HUDEP-2 (cell line): Measurements from ENCODE around the gene SLC66A1.
A peak's percentile ranks its signal among the peaks of the same experiment; 100 is the strongest.
"Not testable (repeated sequence)": the region's sequence is repeated elsewhere in the genome, so short reads cannot be mapped to it uniquely, and the experiment has no call there.

Experiments
- DNase-seq, 76 experiments: peaks; one replicate each; lab custom pipeline; 2025; ENCODE audit not compliant: unreplicated experiment in 76 of 76; lab: John Stamatoyannopoulos, UW

Gene SLC66A1

DNA sequence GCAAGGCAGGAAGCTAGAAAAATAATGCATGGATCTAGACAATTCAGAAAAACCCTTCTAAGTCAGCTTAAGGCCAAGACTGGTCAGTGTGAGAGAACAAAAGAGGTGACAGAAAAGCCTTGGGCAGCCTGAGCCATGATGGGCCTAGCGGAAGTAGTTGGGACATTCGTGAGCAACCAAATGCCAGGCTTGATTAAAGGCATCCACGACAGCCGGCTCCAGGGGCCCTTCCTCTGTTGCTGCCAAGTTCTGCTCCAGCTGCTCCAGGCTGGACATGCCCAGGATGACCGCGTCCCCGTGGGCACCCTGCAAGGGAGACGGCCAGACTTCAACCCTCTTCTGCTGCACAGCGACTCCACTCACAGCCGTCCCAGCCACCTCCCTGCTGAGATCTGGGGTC lies 8.0 kb upstream of the SLC66A1 start:
- not testable (repeated sequence) for DNase-seq

DNA sequence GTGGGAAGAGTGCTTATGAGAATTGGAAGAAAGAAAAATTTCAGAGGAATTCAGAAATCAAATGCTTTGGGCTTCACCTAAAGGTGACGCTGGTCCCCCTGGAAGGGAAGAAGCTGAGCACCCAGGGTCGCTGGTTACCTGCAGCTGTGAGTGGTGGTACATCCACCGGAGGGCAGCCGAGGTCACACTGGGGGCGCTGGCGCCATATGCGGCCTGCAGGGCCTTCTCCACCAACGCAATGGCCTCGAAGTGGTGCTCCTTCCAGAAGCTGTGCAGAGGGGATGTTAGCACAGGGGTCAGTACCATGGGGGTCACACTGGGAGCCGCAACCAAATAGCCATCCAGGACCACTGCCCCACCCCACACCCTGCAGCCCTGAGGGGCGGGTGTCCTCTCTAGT lies 6.2 kb upstream of the SLC66A1 start:
- no peak for DNase-seq

DNA sequence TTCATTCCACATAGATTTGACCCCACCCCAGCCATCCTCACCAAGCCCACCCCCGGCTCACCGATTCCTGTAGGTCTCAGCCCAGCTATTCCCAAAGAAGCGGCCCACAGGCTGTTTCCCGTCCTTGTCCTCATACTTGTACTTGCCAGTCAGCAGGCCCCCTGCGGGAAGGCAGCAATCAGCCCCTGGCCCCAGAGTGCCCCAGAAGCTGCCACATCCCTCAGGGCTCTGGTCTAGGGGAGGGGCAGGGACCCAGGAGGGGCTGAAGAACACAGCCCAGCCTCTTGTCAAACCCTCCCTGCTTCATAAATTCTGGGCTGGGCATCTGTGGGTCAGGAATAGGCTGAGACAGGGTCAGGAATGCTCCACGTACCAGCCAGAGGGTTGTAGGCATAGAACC lies 5.2 kb upstream of the SLC66A1 start:
- no peak for DNase-seq

DNA sequence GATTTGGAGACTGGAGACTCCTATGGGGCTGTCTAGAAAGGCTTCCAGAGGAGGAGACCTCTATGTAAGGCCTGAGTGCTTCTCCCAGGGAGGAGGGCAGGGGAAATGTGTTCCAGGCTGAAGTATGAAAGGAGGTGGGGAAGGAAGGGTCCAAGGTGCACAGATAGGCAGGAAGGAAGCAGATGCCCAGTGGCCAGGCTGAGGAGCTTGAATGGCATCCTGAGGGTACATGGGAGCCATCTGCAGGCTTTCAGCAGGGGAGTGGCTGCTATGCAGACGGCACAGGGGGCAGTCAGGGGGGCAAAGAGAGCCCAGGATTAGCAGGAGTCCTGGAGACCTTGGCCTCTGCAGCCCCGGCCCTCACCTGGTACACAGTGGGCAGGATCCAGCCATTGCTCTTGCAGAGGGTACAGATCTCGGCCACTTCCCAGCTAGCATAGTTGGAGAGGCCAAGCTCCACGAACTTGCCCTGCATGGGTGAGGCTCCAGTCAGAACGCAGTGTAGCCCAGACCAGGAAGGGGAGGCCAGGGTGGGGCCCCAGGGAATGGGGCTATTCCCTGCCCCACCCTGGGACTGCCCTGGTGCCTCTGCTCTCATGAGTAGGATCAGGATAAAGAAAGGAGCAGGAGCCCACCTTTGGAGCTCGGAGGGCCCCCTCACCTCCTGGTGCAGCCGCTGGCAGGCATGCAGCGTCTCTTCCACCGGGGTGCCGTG lies 4.2 kb upstream of the SLC66A1 start:
- DNase-seq, result no peak

DNA sequence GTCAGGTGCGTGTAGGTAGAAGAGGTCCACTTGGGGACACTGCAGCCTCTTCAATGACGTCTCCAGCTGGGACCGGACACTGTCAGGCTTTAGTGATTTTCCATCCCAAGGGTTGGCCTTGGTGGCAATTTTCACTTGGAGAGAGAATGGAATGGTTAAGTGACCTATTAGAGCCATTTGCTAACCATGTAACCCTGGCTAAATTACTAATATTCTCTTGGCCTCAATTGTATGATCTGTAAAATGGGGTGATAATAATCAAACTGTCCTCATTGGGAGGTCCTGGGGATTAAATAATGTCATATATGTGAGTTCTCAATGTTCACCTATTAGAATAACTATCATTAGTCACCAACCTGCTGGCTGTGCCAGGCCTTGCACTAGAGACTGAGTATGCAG lies 3.6 kb upstream of the SLC66A1 start:
- DNase-seq, result no peak

DNA sequence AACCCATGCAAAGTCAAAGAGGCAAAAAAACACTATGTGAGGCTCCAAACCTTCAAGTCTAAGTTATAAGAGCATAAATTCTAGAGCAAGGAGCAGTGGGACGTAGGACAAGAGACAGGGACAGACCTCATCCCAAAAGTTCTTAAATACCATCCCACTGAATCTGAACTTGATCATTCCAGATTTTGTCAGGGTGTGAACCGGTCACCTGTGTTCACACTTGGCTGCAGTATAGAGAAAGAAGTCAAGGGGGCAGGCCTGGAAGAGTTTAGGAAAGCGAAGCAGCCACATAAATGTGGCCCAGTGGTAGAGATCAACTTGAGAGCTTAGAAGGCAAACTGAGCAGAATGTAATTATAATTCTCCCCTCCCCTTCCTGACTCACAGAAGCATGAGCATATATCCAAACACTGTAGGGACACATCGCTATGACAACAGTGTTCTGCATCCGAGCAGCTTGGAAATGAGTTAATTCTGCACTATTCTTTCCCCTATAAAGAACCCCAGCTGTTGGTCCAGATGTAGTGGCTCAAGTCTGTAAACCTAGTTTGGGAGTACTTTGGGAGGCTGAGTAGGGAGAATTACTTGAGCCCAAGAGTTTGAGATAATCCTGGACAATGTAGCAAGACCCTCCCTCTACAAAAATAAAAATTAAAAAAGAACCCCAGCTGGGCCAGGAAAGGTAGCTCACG lies 2.9 kb upstream of the SLC66A1 start:
- DNase-seq, result no peak

DNA sequence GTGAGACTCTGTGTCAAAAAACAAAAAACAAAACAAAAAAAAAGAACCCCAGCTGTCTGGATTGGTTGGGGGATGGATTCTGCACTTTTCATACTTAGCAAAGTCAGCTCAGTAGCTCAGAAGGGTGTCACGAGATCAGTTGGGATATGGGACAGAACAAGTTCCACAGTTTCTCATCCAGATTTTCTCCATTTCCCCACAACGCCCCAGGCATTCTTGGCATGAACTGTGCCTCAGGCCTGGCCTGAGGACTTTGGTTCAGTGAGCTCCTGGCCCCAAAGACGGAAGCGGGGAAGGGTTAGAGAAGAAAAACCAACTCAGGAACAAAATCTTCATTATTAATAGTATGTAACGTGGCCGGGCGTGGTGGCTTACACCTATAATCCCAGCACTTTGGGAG lies 2.1 kb upstream of the SLC66A1 start:
- no peak for DNase-seq

DNA sequence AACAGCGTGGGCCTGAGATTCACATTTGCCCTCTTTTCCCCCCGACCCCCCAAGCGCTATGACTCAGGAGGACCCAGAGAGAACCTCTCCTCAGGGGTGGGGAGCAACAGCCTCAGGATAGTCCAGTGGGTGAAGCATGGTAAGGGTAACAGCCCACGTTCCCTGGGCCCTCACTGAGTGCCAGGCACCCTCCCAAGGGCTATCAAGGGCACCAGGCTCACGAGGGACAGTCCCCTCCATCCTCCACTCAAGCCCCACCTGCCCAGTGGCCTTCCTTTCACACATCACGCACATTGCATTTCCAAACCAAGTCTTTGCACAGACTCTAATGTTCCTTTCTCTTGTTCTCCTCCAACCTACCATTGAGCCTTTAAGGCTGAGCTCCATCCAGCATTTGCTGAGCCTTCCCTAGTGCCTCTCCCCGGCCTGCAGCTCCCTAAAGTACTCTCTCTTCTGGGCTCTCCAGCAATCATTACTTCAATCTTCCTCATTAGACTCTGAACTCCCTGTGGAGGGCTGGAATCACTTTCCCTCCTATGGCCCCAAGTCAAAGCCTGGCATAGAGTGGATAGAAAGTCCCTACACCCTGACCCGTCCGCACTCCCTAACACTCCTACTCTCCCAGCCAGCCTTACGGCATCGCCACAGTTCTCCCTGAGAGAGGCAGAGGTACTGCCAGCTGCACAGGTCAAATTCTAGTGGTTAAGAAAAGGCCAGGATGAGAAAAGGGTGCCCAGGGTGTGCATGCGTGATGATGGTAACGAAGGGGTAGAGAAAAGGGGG lies 1.2 kb upstream of the SLC66A1 start:
- peak in 1 of 76 experiments; percentile 7 for DNase-seq

DNA sequence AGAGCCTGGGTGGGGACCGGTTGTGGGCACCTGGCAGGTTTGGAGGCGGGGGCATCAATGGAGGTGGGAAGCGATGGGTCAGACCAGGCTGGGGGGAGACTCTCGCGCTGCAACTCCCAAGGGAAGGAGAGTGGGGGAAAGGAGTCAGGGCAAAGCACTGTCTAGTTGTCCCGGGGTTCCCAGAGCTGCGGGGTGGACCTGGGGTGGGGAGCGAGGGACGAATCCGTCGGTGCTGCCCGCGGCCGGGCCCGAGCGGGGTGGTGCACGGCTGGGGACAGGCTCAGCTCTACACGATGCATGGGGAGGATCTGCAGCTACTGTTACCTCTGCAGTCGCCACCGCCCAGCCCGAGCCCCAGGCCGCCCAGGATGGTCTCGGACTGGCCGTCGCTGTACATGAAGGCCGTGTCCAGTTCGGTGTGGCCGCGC lies 609 bp upstream of the SLC66A1 start:
- peak in 2 of 76 experiments; percentile 20 to 28 for DNase-seq

DNA sequence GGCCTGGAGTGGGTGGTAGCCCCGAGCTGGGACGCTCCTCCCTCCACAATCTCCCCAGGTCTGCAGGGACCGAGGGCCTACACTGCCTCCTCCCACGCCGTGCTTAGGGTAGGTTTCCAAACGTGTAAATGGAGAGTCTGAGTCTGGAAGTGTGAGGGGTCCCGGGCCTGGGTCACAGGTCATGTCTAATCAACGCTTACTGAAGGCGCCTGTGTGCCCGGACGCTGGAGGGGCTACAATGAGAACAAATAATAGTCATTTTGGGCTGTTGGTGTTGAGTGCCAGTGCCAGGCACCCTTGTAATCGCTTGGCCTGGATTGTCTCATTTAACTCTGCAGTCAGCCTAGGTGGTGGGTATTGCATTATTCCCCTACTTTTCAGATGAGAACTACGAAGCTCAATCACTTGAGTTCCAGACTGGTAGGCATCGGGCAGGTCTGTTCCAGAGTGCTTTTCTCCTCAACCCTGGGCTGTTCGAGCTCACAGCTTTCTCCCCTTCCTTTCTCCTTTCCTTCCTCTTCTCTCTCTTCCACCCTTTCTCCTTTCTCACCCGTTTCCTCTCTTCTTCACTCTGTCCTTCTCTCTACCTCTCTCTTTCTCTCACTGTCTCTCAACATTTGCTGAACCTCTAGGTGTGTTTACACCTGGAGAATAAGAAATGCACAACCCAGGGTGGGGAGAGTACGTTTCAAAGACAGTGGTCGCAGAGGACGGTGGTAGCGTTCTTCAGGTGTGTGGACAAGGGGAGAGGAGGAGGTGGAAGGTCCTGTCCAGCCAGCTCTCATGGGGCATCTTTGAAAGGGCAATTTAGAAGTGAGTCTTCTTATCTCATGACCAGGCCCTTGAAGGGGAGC lies 883 bp downstream of the SLC66A1 start:
- peak in 52 of 76 experiments; percentile 10 to 79 (median 59) for DNase-seq

DNA sequence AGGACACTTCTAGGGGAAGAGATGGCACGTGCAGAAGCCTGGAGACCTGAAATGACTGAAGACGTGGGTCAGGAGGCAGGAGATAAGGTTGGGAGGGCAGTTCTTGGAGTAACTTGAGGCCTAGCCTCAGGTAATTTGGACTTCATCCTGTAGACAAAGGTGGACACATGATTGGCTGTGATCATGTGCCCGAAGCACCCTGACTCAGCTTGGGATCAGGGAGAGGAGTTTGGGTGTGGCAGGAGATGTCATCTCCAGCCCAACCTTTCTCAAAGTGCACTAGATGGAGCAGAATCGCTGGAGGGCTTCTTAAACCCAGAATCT lies 1.5 kb downstream of the SLC66A1 start:
- peak in 11 of 76 experiments; percentile 11 to 38 (median 20) for DNase-seq

DNA sequence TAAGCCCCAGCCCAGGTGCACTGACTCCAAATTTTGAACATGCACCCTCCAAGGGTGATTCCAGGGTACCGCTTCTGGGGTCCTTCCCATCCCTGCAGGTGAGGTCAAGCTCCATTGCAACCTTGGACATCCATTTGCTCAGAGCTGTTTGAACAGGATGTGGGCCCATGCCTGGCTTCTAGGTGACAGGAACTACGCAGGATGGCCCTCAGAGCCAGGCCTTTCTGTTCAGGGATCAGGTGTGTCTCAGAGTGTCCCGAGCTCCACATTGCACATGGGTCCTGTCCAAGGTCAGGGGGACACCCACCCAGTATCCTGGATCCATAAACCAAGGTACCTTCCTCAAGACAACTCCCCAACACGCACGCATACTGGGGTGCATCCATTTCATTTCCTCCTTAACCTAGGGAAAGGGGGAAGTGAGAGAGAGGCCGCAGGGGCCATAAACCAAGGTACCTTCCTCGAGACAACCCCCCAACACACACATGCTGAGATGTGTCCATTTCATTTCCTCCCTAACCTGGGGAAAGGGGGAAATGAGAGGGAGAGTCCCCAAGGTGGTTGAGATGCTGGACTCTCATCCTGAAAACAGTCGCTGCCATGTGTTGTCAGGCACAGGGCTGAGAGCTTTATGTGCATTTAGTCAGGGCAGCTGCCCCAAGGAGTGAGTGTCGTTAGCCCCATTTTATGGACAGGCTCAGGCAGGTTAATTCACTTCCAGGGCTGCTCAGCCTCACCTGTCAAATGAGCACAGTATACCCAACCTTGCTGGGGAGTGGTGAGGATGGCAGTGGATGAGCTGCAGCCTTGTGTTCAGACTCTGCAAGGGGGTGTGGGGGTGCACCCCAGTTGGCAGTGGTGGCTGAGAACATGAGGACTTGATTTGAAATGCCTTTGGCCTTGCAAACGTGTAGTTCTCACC lies 2.1 kb downstream of the SLC66A1 start:
- no peak for DNase-seq

DNA sequence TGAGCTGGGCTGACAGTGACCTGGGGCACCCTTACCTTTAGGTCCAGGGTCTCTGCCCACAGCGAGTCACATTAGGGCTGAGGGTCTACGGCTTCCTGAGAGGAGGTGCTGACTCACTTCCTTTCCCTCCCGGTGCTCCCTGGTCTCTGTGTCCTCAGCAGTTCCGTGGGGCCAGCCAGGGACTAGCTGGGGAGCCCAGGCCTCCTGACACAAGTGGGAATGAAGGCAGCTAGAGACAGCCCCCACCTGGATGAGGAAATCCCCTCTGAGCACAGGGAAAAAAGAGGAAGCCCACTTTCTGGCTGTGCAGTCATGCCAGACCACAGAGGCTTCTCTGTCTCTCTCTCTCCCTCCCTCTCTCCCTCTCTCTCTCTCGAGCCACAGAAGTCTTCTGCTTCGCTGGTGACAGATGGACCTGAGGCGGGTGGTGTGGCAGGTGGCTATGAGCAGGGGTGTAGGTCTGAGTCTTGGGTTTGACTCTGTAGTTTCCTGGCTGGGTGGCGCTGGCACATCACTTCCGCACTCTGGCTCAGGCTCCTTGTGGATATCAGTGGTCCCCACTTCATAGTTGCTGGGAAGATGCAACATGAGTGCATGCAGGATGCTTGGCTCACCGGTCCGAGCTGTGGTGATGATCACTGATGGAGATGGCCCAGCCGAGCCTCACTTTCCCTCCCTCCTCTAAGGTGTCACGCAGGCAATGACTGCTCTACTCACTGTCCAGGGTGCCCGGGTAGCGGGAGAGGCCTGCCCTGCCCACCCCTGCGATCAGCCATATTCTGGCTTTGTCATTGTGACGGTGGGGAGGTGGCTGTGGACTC lies 3.5 kb downstream of the SLC66A1 start:
- no peak for DNase-seq

DNA sequence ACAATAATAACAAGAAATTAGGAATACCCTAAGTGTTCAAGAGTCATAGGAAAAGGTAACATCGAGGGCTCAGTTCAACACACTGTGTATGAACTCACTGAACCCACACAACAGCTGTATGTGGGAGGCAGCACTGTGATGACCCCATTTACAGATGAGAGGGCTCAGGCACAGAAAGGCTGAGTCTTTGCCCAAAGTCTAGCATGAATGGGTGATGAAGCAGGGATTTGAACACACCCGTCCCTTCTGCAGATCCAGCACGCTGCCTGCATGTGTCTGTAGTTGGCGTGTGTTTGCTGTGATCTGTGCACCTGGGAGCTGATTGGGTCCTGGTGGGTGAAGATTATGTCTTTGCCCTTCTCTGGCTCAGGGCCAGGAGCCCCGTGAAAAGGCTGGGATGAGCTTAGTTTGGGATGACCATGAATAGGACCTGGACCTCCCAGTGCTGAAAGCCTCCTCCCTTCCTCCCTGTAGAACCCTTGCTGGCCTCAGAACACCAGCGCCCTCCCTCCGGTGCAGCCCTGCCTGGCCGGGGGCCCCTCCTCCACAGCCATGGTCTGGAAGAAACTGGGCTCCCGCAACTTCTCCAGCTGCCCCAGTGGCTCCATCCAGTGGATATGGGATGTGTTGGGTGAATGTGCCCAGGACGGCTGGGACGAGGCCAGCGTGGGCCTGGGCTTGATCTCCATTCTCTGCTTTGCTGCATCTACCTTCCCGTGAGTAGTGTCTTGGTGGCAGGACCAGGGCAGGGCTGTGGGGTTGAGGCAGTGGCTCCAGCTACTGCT lies 5.2 kb downstream of the SLC66A1 start:
- no peak for DNase-seq

DNA sequence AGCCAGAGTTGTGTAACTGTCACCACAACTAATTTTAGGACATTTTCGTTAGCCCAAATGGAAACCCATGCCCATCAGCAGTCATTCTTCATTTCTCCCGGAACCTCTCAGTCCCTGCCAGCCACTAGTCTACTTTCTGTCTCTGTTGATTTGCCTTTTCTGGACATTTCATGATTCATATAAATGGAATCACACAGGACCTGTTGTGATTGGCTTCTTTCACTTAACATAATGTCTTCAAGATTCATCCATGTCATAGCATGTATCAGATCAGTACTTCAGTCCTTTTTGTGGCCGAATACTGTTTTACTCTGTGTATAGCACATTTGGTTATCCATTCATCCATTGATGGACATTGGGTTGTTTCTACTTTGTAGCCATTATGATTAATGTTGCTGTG lies 7.1 kb downstream of the SLC66A1 start:
- DNase-seq, result no peak

DNA sequence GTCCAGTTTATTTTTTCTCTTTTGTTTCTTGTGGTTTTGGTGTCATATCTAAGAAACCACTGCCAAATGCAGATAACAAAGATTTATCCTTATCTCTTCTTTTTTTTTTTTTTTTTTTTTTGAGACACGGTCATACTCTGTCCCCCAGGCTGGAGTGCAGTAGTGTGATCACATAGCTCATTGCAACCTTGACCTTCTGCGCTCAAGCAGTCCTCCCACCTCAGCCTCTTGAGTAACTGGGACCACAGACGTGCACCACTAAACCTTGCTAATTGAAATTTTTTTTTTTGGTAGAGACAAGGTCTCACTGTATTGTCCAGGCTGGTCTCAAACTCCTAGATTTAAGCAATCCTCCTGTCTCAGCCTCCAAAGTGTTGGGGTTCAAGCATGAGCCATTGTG lies 8.9 kb downstream of the SLC66A1 start:
- no peak for DNase-seq

DNA sequence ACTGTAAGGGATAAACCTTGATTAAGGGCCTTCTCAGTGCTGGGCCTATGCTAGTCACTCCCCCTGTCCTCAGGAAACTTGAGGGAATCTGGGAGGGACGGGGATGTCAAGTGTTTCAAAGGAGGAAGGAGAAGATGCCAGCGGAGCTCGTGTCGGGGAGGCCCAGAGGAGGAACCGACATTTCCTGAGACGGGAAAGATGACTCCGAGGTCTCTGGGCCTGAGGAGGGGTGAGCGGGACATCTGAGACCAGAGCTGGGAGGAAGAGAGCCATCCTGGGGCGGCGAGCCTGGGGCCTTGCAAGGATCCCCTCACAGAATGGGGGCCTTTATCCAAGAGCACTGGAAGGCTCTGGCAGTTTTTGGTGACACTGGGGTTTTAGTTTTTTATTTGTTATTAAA lies 10.4 kb downstream of the SLC66A1 start:
- no peak for DNase-seq

DNA sequence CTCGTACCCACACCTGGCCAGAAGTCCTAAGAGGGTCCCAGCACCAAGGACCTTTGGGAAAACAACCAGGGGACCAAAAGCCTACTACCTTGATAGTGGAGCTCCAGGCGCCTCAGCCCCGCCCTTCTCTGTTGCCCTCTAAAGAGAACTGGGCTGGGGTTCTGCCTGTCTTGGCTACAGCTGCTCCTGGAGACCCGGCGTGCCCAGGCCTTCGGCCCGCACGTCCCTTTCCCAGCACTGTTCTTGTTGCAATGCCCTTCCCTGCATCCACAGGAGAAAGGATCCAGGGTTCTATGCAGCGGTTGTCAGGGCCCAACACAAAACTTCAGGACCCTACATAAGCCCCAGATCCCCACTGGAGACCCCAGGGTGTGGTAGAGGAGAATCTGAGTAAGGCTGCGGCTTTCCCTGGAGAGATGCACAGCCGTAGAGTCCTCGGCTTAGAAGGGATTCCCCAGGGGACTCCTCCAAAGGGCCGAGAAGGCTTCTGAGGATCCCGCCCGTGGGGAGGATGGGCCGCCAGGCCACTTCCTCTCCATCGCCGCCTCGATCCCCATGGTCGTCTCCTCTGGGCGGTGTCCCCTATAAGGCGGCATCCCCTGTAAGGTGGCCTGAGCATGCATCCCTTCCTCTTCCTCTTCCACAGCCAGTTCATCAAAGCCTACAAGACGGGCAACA lies 12.0 kb downstream of the SLC66A1 start:
- DNase-seq, result no peak
